Measurements from ENCODE around the gene RAB13.

RAB13 gene

DNA sequence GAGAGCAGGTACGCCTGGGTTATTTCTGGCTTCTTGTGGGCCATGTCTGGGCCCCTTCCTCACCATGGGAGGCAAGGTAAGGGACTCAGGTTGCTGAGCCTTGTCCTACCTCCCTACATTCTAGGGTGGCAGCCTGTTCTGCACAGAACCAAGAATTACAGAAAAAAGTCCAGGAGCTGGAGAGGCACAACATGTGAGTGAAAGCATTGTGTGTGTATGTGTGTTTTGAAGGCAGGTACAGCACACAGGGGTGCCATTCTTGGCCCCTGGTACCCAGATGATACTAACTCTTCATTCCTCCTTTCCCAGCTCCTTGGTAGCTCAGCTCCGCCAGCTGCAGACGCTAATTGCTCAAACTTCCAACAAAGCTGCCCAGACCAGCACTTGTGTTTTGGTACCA is 13.1 kb downstream of the RAB13 start:
- TF ChIP-seq ZFX (IDR thresholded peaks at IDR 0.05) (no peak), CTCF (conservative IDR thresholded peaks at IDR 0.05) (no peak)
- H3K27ac ChIP-seq = no peak overlapping the region

GRCh38 chr1:153970346-153970745 is 15.8 kb downstream of the RAB13 start:
- peak overlapping the region; percentile 97; the same call in 1 of the 2 replicates for H3K27ac ChIP-seq
- no peak for TF ChIP-seq CTCF (conservative IDR thresholded peaks at IDR 0.05)
- TF ChIP-seq ZFX (IDR thresholded peaks at IDR 0.05) = no peak

DNA sequence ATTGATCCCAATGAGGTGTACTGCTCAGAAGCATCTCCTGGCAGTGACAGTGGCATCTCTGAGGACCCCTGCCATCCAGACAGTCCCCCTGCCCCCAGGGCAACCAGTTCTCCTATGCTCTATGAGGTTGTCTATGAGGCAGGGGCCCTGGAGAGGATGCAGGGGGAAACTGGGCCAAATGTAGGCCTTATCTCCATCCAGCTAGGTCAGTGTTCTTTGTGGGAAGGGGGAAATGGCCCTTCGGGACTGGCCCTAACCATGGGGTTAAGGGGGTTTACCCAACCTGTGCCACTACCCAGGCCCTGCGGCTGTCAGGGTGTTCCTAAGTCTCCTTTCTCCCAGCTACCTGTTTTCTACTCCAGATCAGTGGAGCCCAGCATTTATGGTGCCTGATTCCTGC is 17.2 kb downstream of the RAB13 start:
- no peak for TF ChIP-seq CTCF (conservative IDR thresholded peaks at IDR 0.05)
- no peak for TF ChIP-seq ZFX (IDR thresholded peaks at IDR 0.05)
- peak overlapping the region; percentile 97 for H3K27ac ChIP-seq

DNA sequence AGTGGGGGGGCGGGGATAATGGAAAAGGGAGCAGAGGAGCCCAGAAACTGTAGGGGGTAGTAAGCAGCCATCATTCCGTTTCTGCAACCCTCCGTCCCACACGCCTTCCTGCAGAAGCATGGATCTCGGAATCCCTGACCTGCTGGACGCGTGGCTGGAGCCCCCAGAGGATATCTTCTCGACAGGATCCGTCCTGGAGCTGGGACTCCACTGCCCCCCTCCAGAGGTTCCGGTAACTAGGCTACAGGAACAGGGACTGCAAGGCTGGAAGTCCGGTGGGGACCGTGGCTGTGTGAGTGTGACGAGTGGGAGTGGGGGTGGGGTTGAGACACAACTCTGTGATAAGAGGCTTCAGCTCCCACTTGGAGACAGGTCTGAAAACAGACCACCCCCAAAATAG is 17.7 kb downstream of the RAB13 start:
- TF ChIP-seq ZFX (IDR thresholded peaks at IDR 0.05) (no peak), CTCF (conservative IDR thresholded peaks at IDR 0.05) (no peak)
- H3K27ac ChIP-seq = peak overlapping the region; percentile 97

GRCh38 chr1:153968000-153968363 is 18.2 kb downstream of the RAB13 start:
- H3K27ac ChIP-seq = peak overlapping the region; percentile 97
- no peak for TF ChIP-seq CTCF (conservative IDR thresholded peaks at IDR 0.05)
- TF ChIP-seq ZFX (IDR thresholded peaks at IDR 0.05) = no peak

GRCh38 chr1:153967107-153967999 is 18.8 kb downstream of the RAB13 start, which contains the start of gene CREB3L4:
Gene CREB3L4, plus strand, starts transcription at chr1:153967902. Its CDS starts 624 bp downstream, at chr1:153968526.
- no peak; the same call in 1 of the 2 replicates for TF ChIP-seq ZFX (IDR thresholded peaks at IDR 0.05)
- no peak; the same call in 1 of the 2 replicates for TF ChIP-seq CTCF (conservative IDR thresholded peaks at IDR 0.05)
- H3K27ac ChIP-seq = peak within 1 kb of the TSS; percentile 97

DNA sequence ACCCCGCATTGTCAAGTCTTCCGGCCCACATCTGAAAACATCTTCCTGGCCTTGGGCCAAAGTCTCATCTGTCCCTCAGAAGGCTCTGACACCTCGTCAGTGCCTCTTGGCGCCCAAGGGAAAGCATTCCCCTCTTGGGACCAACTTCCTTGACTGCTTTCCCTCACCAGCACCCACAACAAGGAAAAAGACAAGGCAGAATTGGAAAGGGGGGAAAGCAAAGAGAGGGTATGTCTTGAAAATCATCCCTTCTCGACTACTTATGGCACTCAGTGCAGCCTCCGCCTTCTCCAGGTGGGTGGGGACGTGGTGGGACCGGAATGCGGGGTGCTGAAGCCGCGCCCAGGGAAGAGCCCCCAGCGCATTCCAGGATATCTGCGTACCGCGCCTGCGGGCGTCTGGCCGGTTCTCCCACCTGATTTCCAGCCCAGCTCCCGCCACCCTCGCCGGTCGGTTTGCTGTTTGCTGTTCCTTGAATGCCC is 22.2 kb downstream of the RAB13 start:
- H3K27ac ChIP-seq = peak overlapping the region; percentile 85
- TF ChIP-seq CTCF (conservative IDR thresholded peaks at IDR 0.05) (no peak), ZFX (IDR thresholded peaks at IDR 0.05) (no peak)

Data from C4-2B (cell line).